Measurements from ENCODE around the gene DLL1. TPM values are rescaled to one million over a fixed set of nuclear protein-coding genes. Genes with fewer than 3 reads are reported as not detected.

Gene DLL1
- total RNA-seq, 1 experiment from 2014 or later = 2.8 TPM

- peaks cover 2 to 4% of the 10 kb centered on the region in 2 experiments; a peak in 3 of 5 replicates for H3K9me3 Mint-ChIP-seq
- peaks cover 51 to 57% of the 10 kb centered on the region in 2 experiments for H3K4me1 Mint-ChIP-seq
- Histone ChIP-seq H3K18ac (ENCODE audit: insufficient read length, low read depth, low read length) (no peak overlapping the region), H3T11ph (ENCODE audit: low read length) (no peak overlapping the region), H3K14ac (ENCODE audit: insufficient read depth, low read length) (no peak overlapping the region), H3K79me1 (ENCODE audit: insufficient read depth, low read depth, low read length, poor library complexity, severe bottlenecking) (no peaks in the 10 kb centered on the region), H2BK15ac (ENCODE audit: low read depth, low read length) (no peak overlapping the region), H3K9me3 (ENCODE audit: control insufficient read depth, low read depth, low read length) (no peaks in the 10 kb centered on the region), H3K27ac (ENCODE audit: insufficient read length, low read depth, low read length) (no peak overlapping the region), H3K4me1 (ENCODE audit: insufficient read depth, low read length) (peaks cover 6% of the 10 kb centered on the region; the same call in 1 of the 2 replicates), H3K79me2 (ENCODE audit: insufficient read depth, low read length) (no peaks in the 10 kb centered on the region), H2BK12ac (ENCODE audit: insufficient read length, low read depth, low read length) (no peak overlapping the region), H4K5ac (ENCODE audit: insufficient read length, low read depth, low read length) (no peak overlapping the region), H3K4me2 (ENCODE audit: insufficient read depth, insufficient read length, low read length) (peak overlapping the region; percentile 40), H3K27me3 (ENCODE audit: insufficient read depth, low read length) (peaks cover 50% of the 10 kb centered on the region), H3K23me2 (ENCODE audit: insufficient read length, low read depth, low read length, poor library complexity, severe bottlenecking) (peaks cover 25% of the 10 kb centered on the region), H3K9ac (ENCODE audit: extremely low read depth, insufficient read length, low read length) (no peak overlapping the region), H3K23ac (ENCODE audit: insufficient read length, low read depth, low read length) (no peak overlapping the region), H2BK5ac (ENCODE audit: insufficient read length, low read length) (no peak overlapping the region), H4K20me1 (ENCODE audit: control insufficient read depth, insufficient read depth, insufficient read length) (no peaks in the 10 kb centered on the region), H4K8ac (replicated peaks; ENCODE audit: insufficient read length, low read depth, low read length) (no peak overlapping the region), H2AFZ (ENCODE audit: low read length) (no peak overlapping the region), H2BK20ac (ENCODE audit: low read depth, low read length, poor library complexity, severe bottlenecking) (no peak overlapping the region), H3K56ac (ENCODE audit: insufficient read length, low read depth, low read length) (no peak overlapping the region), H2BK120ac (ENCODE audit: low read depth, low read length, poor library complexity, severe bottlenecking) (no peak overlapping the region), H4K91ac (ENCODE audit: insufficient read length, low read depth, low read length) (no peak overlapping the region), H2AK5ac (ENCODE audit: insufficient read length, low read length) (no peak overlapping the region), H3K4ac (ENCODE audit: low read depth, low read length) (no peak overlapping the region)
- 0 out of 7 replicates have a peak overlapping the region, but pooled peaks of 1 of the 3 experiments have one; percentile 40 for H3K27ac Mint-ChIP-seq
- WGBS (ENCODE audit: extremely low coverage, insufficient read length, low lambda C conversion rate) = no CpG with 5 or more reads among the region's 23 CpGs
- no peak for DNase-seq
- peaks cover 4 to 7% (median 6%) of the 10 kb centered on the region in 3 experiments; a peak in 5 of 7 replicates for H3K36me3 Mint-ChIP-seq (ENCODE audit: insufficient read depth in 1 of 3, low read depth in 3 of 3)
- TF ChIP-seq CTCF (conservative IDR thresholded peaks at IDR 0.05) = no peak
- peak overlapping the region; percentile 8 to 92; a peak in 4 of 5 replicates for H3K4me3 Mint-ChIP-seq
- peaks cover 73% of the 10 kb centered on the region for H3K27me3 Mint-ChIP-seq (ENCODE audit: low read depth)
These were observed 2.7 kb upstream of the DLL1 start for GRCh38 chr6:170293341-170294231.
